ENCODE measurements around the gene CREG1. TPM values are rescaled to one million over a fixed set of nuclear protein-coding genes. Genes with fewer than 3 reads are reported as not detected.

Gene CREG1
- total RNA-seq, 2 experiments from 2014 or later: 45.9 to 52.2 TPM

DNA sequence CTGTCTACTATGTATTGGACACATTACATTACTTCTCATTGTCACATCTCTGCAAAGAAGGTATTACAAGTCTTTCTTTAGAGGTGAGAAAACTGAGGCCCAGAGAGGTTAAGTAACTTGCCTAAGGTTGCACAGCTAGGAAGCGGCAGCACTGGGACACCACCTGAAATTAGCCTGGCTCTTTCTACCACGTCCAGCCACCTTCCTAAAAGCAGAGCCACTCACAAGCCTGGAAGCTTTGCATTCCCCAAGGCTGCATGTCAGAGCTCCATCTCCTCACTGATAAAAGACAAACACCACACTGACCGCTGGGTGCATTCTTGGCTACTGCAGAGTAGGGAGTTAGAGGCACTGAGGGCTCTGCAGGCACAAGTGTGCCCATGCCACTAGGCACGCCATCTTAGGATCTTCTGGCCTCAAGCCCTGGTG is 37.7 kb downstream of the CREG1 start:
- TF ChIP-seq EZH2phosphoT487 (IDR thresholded peaks at IDR 0.05; ENCODE audit: borderline replicate concordance, low read depth, low read length): no peak
- TF ChIP-seq, protein P1, sequence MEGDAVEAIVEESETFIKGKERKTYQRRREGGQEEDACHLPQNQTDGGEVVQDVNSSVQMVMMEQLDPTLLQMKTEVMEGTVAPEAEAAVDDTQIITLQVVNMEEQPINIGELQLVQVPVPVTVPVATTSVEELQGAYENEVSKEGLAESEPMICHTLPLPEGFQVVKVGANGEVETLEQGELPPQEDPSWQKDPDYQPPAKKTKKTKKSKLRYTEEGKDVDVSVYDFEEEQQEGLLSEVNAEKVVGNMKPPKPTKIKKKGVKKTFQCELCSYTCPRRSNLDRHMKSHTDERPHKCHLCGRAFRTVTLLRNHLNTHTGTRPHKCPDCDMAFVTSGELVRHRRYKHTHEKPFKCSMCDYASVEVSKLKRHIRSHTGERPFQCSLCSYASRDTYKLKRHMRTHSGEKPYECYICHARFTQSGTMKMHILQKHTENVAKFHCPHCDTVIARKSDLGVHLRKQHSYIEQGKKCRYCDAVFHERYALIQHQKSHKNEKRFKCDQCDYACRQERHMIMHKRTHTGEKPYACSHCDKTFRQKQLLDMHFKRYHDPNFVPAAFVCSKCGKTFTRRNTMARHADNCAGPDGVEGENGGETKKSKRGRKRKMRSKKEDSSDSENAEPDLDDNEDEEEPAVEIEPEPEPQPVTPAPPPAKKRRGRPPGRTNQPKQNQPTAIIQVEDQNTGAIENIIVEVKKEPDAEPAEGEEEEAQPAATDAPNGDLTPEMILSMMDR (conservative IDR thresholded peaks at IDR 0.05; ENCODE audit: low read length): no peak
- Histone ChIP-seq H3K27ac (ENCODE audit: low read depth, low read length, poor library complexity, severe bottlenecking) (no peak overlapping the region), H3K36me3 (ENCODE audit: insufficient read depth, low read length) (no peaks in the 10 kb centered on the region), H3K4me1 (ENCODE audit: insufficient read depth, low read length, poor library complexity, severe bottlenecking) (peaks cover 12% of the 10 kb centered on the region), H3K79me2 (ENCODE audit: insufficient read depth, low read depth, low read length) (no peaks in the 10 kb centered on the region), H2AFZ (ENCODE audit: low read length) (no peak overlapping the region), H4K20me1 (ENCODE audit: insufficient read depth, low read length) (no peaks in the 10 kb centered on the region), H3K4me2 (ENCODE audit: low read length) (no peak overlapping the region), H3K9me2 (ENCODE audit: insufficient read depth, low read length) (no peaks in the 10 kb centered on the region), H3K4me3 (ENCODE audit: low read depth, low read length, poor library complexity, severe bottlenecking) (no peak overlapping the region), H3K9me3 (ENCODE audit: low read length) (no peaks in the 10 kb centered on the region)
- ChIA-PET POLR2A (interaction anchor here (1.1 to 2.3 kb wide), 2 partner anchors 8 to 16 kb away, joined by 3 to 7 read pairs; no protein-coding TSS in a partner anchor), CTCF (ENCODE audit: unreplicated experiment) (no interaction called here)
- BruUV-seq (replicated peaks): no TSS peak
- DNase-seq (ENCODE audit: low spot score): no peak
- intact Hi-C loops (cut with micrococcal nuclease; ENCODE audit: unreplicated experiment): no loop called here

DNA sequence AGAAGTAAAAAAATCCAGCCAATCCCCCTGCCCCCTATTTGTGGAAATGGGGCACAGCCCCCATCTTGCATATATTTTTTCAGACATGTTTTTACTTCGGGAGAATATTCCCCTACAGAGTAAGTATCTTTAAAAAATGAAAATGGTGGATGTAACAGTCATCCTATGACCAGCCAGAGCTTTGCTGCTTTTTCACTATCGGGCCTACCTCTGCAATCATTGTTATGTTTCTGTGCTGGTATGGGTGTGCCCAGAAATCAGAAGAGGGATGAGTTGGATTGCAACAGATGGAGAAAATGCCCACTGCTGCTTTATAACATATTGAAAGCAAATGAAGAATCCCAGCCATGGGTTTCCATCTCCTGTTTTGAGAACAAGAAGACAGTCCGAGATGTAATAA is 38.1 kb downstream of the CREG1 start:
- no peaks in the 10 kb centered on the region for H3K9me3 ChIP-seq (ENCODE audit: low read length)
- intact Hi-C loops (cut with micrococcal nuclease; ENCODE audit: unreplicated experiment): no loop called here
- H3K4me3 ChIP-seq (ENCODE audit: low read depth, low read length, poor library complexity, severe bottlenecking): no peak overlapping the region
- peaks cover 16% of the 10 kb centered on the region for H3K4me1 ChIP-seq (ENCODE audit: insufficient read depth, low read length, poor library complexity, severe bottlenecking)
- H3K79me2 ChIP-seq (ENCODE audit: insufficient read depth, low read depth, low read length): no peaks in the 10 kb centered on the region
- no TSS peak for BruUV-seq (replicated peaks)
- ChIA-PET POLR2A (interaction anchor here (0.7 to 1.0 kb wide), 3 partner anchors 10 to 38 kb away, joined by 3 to 7 read pairs (median 3); no protein-coding TSS in a partner anchor), CTCF (ENCODE audit: unreplicated experiment) (interaction anchor here (1.2 kb wide), 1 partner anchor 15 kb away, joined by 3 read pairs; no protein-coding TSS in a partner anchor)
- H2AFZ ChIP-seq (ENCODE audit: low read length): no peak overlapping the region
- H3K9me2 ChIP-seq (ENCODE audit: insufficient read depth, low read length): no peaks in the 10 kb centered on the region
- H3K4me2 ChIP-seq (ENCODE audit: low read length): no peak overlapping the region
- DNase-seq (ENCODE audit: low spot score): no peak
- H3K27ac ChIP-seq (ENCODE audit: low read depth, low read length, poor library complexity, severe bottlenecking): no peak overlapping the region
- TF ChIP-seq EZH2phosphoT487 (IDR thresholded peaks at IDR 0.05; ENCODE audit: borderline replicate concordance, low read depth, low read length): no peak
- TF ChIP-seq, protein P1 (conservative IDR thresholded peaks at IDR 0.05; ENCODE audit: low read length): no peak
- H3K36me3 ChIP-seq (ENCODE audit: insufficient read depth, low read length): no peaks in the 10 kb centered on the region
- no peaks in the 10 kb centered on the region for H4K20me1 ChIP-seq (ENCODE audit: insufficient read depth, low read length)

DNA sequence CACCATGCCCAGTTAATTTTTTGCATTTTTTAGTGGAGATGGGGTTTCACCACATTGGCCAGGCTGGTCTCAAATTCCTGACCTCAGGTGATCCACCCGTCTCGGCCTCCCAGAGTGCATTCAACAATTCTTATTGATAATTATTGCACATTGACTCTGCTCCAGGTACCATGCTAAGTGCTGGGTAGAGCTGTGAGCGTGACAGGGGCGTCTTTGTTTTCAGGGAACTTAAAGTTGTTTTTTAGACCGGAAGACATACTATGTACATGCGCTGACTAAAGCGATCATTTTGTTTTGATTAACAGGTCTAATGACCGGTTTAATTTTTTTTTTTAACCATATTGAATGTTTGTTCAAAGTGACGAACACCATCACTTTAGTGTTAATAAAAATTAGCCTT is 39.3 kb downstream of the CREG1 start:
- ChIA-PET CTCF (ENCODE audit: unreplicated experiment) (interaction anchor here (1.2 kb wide), 1 partner anchor 14 kb away, joined by 3 read pairs; no protein-coding TSS in a partner anchor), POLR2A (interaction anchor here (0.7 to 1.1 kb wide), 5 partner anchors 9 to 606 kb away, joined by 3 read pairs; no protein-coding TSS in a partner anchor)
- intact Hi-C loops (cut with micrococcal nuclease; ENCODE audit: unreplicated experiment): no loop called here
- H3K4me2 ChIP-seq (ENCODE audit: low read length): no peak overlapping the region
- no peak overlapping the region for H2AFZ ChIP-seq (ENCODE audit: low read length)
- DNase-seq (ENCODE audit: low spot score): no peak
- no peaks in the 10 kb centered on the region for H3K79me2 ChIP-seq (ENCODE audit: insufficient read depth, low read depth, low read length)
- no peaks in the 10 kb centered on the region for H4K20me1 ChIP-seq (ENCODE audit: insufficient read depth, low read length)
- no TSS peak for BruUV-seq (replicated peaks)
- no peak overlapping the region for H3K27ac ChIP-seq (ENCODE audit: low read depth, low read length, poor library complexity, severe bottlenecking)
- no peaks in the 10 kb centered on the region for H3K9me3 ChIP-seq (ENCODE audit: low read length)
- H3K36me3 ChIP-seq (ENCODE audit: insufficient read depth, low read length): no peaks in the 10 kb centered on the region
- H3K4me3 ChIP-seq (ENCODE audit: low read depth, low read length, poor library complexity, severe bottlenecking): no peak overlapping the region
- H3K4me1 ChIP-seq (ENCODE audit: insufficient read depth, low read length, poor library complexity, severe bottlenecking): peaks cover 23% of the 10 kb centered on the region
- TF ChIP-seq EZH2phosphoT487 (IDR thresholded peaks at IDR 0.05; ENCODE audit: borderline replicate concordance, low read depth, low read length): no peak
- TF ChIP-seq, protein P1 (conservative IDR thresholded peaks at IDR 0.05; ENCODE audit: low read length): no peak
- no peaks in the 10 kb centered on the region for H3K9me2 ChIP-seq (ENCODE audit: insufficient read depth, low read length)
